Measurements from ENCODE around the gene MBD3L3. TPM values are rescaled to one million over a fixed set of nuclear protein-coding genes. Genes with fewer than 3 reads are reported as not detected.

The MBD3L3 gene
- total and polyA plus RNA-seq, 9 of the 15 experiments (the other 6 are each of a cell fraction or from before 2014, with no cell fraction given): not detected

DNA sequence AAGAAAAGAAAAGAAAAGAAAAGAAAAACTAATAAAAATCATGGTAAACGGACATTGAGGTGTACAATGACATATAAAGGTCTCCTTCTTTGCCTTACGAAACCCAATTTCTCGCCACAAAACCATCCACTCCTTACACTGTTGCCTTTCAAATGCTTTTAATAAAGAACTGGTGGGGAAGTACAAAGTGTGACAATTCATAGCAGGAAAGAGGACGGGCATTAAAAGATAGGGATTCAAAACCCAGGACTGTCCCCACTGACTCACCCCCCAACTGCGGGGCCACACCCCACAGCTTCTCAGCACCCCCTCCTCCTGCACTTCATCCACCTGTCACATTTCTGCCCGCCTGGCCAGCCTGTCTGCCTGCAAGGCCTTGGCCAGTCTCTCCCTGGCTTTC lies 39.6 kb downstream of the MBD3L3 start:
- no peaks in the 10 kb centered on the region for H3K36me3 ChIP-seq (ENCODE audit: control insufficient read depth, insufficient read depth, low read length)
- no peaks in the 10 kb centered on the region for H3K79me2 ChIP-seq (ENCODE audit: control insufficient read depth, insufficient read depth, low read length)
- H4K20me1 ChIP-seq (replicated peaks; ENCODE audit: control insufficient read depth, insufficient read depth, low read length): no peaks in the 10 kb centered on the region
- intact Hi-C loops (cut with micrococcal nuclease): no loop called here
- H3K9me1 ChIP-seq (ENCODE audit: control insufficient read depth, insufficient read depth, low read length): no peaks in the 10 kb centered on the region
- CTCF ChIA-PET (ENCODE audit: low intra/inter-chr PET ratio): no interaction called here
- H3K4me1 ChIP-seq (replicated peaks in 1 of 2; ENCODE audit: control insufficient read depth in 2 of 2, insufficient read depth in 2 of 2, low read length in 2 of 2): no peaks in the 10 kb centered on the region
- POLR2A ChIA-PET: no interaction called here
- ATAC-seq (no peak), FAIRE-seq (no peak), DNase-seq (ENCODE audit: extremely low read depth in 1 of 4, low spot score in 3 of 4) (no peak)
- no TSS peak for BruUV-seq (replicated peaks)
- WGBS (ENCODE audit: insufficient coverage, low coverage, missing lambda C conversion rate): 3% methylated on average over 6 of the region's 6 CpGs
- H3K9ac ChIP-seq (ENCODE audit: insufficient read depth in 1 of 2, low read depth in 2 of 2, low read length in 2 of 2): no peak overlapping the region
- H3K9me3 ChIP-seq (replicated peaks; ENCODE audit: control insufficient read depth, insufficient read depth, low read depth, low read length): no peaks in the 10 kb centered on the region
- TF ChIP-seq MYC (IDR thresholded peaks at IDR 0.05; ENCODE audit: low read depth, low read length): no peak
- no peak for TF ChIP-seq MYC (CRISPR knock-in tag; IDR thresholded peaks at IDR 0.05; ENCODE audit: borderline replicate concordance, low read depth)
- no peak for TF ChIP-seq HMG20B (CRISPR knock-in tag; IDR thresholded peaks at IDR 0.05)
- TF ChIP-seq HNRNPH1 (optimal IDR thresholded peaks at IDR 0.05; ENCODE audit: low read depth, low read length): no peak
- TF ChIP-seq NFYB (IDR thresholded peaks at IDR 0.05; ENCODE audit: extremely low read depth, insufficient read length): no peak
- TF ChIP-seq SP1 (CRISPR knock-in tag; IDR thresholded peaks at IDR 0.05): no peak
- TF ChIP-seq, protein P1, sequence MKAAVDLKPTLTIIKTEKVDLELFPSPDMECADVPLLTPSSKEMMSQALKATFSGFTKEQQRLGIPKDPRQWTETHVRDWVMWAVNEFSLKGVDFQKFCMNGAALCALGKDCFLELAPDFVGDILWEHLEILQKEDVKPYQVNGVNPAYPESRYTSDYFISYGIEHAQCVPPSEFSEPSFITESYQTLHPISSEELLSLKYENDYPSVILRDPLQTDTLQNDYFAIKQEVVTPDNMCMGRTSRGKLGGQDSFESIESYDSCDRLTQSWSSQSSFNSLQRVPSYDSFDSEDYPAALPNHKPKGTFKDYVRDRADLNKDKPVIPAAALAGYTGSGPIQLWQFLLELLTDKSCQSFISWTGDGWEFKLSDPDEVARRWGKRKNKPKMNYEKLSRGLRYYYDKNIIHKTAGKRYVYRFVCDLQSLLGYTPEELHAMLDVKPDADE (conservative IDR thresholded peaks at IDR 0.05; ENCODE audit: control insufficient read depth, low read depth, low read length): no peak
- no peak for TF ChIP-seq RCOR1 (IDR thresholded peaks at IDR 0.05; ENCODE audit: borderline replicate concordance in 1 of 2, low read depth in 2 of 2, low read length in 2 of 2)
- TF ChIP-seq ZNF780A (CRISPR knock-in tag; IDR thresholded peaks at IDR 0.05): no peak
- no peak for TF ChIP-seq HIVEP1 (CRISPR knock-in tag; IDR thresholded peaks at IDR 0.05)
- TF ChIP-seq, protein P2, sequence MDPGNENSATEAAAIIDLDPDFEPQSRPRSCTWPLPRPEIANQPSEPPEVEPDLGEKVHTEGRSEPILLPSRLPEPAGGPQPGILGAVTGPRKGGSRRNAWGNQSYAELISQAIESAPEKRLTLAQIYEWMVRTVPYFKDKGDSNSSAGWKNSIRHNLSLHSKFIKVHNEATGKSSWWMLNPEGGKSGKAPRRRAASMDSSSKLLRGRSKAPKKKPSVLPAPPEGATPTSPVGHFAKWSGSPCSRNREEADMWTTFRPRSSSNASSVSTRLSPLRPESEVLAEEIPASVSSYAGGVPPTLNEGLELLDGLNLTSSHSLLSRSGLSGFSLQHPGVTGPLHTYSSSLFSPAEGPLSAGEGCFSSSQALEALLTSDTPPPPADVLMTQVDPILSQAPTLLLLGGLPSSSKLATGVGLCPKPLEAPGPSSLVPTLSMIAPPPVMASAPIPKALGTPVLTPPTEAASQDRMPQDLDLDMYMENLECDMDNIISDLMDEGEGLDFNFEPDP (CRISPR knock-in tag; IDR thresholded peaks at IDR 0.05): no peak
- TF ChIP-seq ZNF699 (CRISPR knock-in tag; IDR thresholded peaks at IDR 0.05; ENCODE audit: insufficient replicate concordance): no peak
- TF ChIP-seq SAFB2 (IDR thresholded peaks at IDR 0.05; ENCODE audit: borderline replicate concordance, low read depth, low read length, severe bottlenecking): no peak
- TF ChIP-seq ZNF445 (CRISPR knock-in tag; IDR thresholded peaks at IDR 0.05; ENCODE audit: low read depth): no peak
- TF ChIP-seq ZNF239 (CRISPR knock-in tag; IDR thresholded peaks at IDR 0.05): no peak
- no peak overlapping the region for H3K27ac ChIP-seq (ENCODE audit: extremely low read depth, low read depth, low read length)
- no peak overlapping the region for H3K4me2 ChIP-seq (ENCODE audit: insufficient read depth, low read length)
- in situ Hi-C loops (cut with MboI): no loop called here
- no peak overlapping the region for H2AFZ ChIP-seq (ENCODE audit: low read depth, low read length)
- H3K27me3 ChIP-seq (ENCODE audit: control insufficient read depth in 2 of 2, insufficient read depth in 2 of 2, low read length in 2 of 2): peaks cover 0 to 7% of the 10 kb centered on the region in 2 experiments; a peak in 2 of 5 replicates
- no peak overlapping the region for H3K4me3 ChIP-seq

Measured in K562 (cell line).